SU-DHL-6 (cell line): Measurements from ENCODE around the gene HSD3B7.

Experiments used
- CTCF ChIP-seq: fragments of 200-600 bp; sonication (generic); IDR thresholded peaks from one replicate; pipeline ENCODE4 v1.5.1; 2017; ENCODE audit warnings: antibody characterized with exemption, mild to moderate bottlenecking, low read length, moderate library complexity; ENCODE audit not compliant: insufficient read depth, poor library complexity, severe bottlenecking
- EZH2phosphoT487 ChIP-seq: fragments of 200-600 bp; sonication (generic), shearing (Covaris generic); conservative IDR thresholded peaks from 2 replicates; pipeline ENCODE4 v1.6.1; 2018; ENCODE audit warnings: mild to moderate bottlenecking, antibody characterized with exemption, low read length, moderate library complexity, mixed read lengths

DNA sequence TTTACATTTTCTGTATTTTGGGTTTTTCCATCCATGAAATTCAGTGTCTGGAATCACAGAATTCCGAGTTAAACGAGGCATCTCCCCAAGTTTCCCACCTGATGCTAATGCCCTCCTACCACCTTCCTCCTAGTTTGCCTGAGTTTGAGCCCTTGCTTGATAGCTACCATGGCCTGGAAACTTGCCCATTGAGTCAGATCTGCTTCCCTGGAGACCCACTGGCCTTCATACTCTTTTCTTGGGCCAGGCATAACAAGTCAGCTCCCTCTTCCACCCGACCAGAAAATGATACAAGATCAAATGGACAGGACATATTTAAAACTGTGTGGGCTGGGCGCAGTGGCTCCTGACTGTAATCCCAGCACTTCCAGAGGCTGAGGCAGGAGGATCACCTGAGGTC lies 17.2 kb upstream of the HSD3B7 start:
- no peak for TF ChIP-seq CTCF
- no peak for TF ChIP-seq EZH2phosphoT487
